Peyer's patch (tissue), 4 donors: ENCODE measurements around the gene PARD3B. TPM values are rescaled to one million over a fixed set of nuclear protein-coding genes. Genes with fewer than 3 reads are reported as not detected.

Experiments
- DNase-seq, 3 donors: peaks; one replicate each; pipeline ENCODE4 v3.0.0-alpha.2; 2017 to 2019
- H3K27ac ChIP-seq, 4 donors: fragments of 200-600 bp; sonication (generic); one replicate each; pipeline ENCODE4 v1.5.1; 2016 to 2019
- H3K27me3 ChIP-seq, 2 donors: fragments of 200-600 bp; sonication (generic); one replicate each; pipeline ENCODE4 v1.5.1; 2019
- H3K36me3 ChIP-seq, 3 donors: fragments of 200-600 bp; sonication (generic); one replicate each; pipeline ENCODE4 v1.5.1; 2016 to 2019
- H3K4me1 ChIP-seq, 4 donors: fragments of 200-600 bp; sonication (generic); one replicate each; pipeline ENCODE4 v1.5.1; 2016 to 2019
- H3K4me3 ChIP-seq, 4 donors: fragments of 200-600 bp; sonication (generic); 1 replicate in 3 of 4; 2 replicates in 1 of 4; pipeline ENCODE4 v1.5.1; 2016 to 2019; ENCODE audit warnings: mild to moderate bottlenecking in 1 of 4
- H3K9me3 ChIP-seq, 4 donors: fragments of 200-600 bp; sonication (generic); one replicate each; pipeline ENCODE4 v1.5.1; 2016 to 2019; ENCODE audit warnings: mild to moderate bottlenecking in 1 of 4
- CTCF ChIP-seq, 6 experiments: fragments of 450-650 bp in 4 of 6; fragments of 200-600 bp in 2 of 6; sonication (generic) in 1 of 6; IDR thresholded peaks; one replicate each; pipeline ENCODE4 v1.5.1; 2017 to 2019; ENCODE audit warnings: antibody characterized with exemption in 6 of 6, mild to moderate bottlenecking in 3 of 6, moderate library complexity in 1 of 6
- POLR2A ChIP-seq, 2 donors: fragments of 450-650 bp; IDR thresholded peaks; one replicate each; pipeline ENCODE4 v1.5.1; 2017; ENCODE audit warnings: antibody characterized with exemption in 2 of 2, mild to moderate bottlenecking in 2 of 2, moderate library complexity in 2 of 2
- total RNA-seq, 4 donors: library from RNA; depleted of rRNA; stranded (reverse); fragments of >200 nt; gene quantifications; one replicate each; pipeline ENCODE4 v1.1.0, GENCODE V29; 2016

The PARD3B gene
- total RNA-seq, 4 donors from 2014 or later: 19.6 to 52.0 (median 40.6) TPM

DNA sequence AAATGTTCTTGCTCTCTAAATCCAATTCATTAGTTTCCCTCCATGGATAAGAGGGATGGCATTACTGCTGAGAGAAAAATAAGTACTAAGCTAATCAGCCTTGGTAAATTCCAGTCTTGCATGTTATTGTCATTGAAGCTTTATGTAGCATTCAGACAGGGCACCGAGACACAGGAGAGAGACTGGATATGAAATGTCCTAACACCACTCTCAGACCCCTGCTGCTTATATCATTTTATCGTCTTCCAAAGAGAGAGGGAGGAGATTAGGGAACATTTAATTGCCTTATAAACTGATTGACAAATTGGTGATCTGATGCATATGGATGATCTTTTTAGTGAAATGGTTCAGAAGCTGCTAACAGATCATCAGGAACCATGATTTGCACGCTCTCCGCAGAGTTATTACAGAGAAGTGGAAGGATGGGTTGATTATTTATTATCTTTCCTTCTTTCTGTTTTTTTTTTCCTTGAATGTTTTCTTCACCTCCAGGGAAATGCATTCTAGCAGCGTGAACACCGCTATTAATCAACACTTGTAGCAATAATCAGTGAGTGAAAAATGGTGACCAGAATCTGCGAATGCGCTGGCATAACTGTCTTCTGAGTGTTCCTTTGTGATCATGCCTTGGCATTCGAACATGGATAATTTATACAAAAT, 986.3 kb downstream of the PARD3B start:
- H3K4me1 ChIP-seq: no peaks in the 10 kb centered on the region
- H3K36me3 ChIP-seq: no peaks in the 10 kb centered on the region
- TF ChIP-seq CTCF (IDR thresholded peaks at IDR 0.05) (no peak), POLR2A (IDR thresholded peaks at IDR 0.05) (no peak)
- no peaks in the 10 kb centered on the region for H3K27me3 ChIP-seq
- no peak for DNase-seq
- H3K27ac ChIP-seq: no peak overlapping the region
- no peaks in the 10 kb centered on the region for H3K9me3 ChIP-seq
- H3K4me3 ChIP-seq: no peak overlapping the region

DNA sequence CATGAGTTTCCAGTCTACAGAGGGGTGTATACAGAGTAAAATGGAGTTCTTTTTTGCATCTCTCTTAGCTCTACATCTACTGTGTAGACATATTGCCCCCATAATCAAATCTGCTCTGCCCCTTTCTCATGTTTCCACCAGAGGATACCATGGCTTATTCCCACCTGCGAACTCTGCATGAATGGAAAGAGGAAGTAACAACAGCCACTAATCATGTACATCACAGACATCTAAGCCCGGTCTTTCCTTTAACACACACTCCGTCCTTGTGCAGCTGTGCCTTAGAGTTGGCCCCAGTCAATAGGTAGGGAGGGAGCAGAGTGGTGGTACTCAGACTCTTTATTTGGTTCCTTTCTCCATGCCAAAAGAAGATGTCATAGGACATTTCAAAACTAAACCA, 989.7 kb downstream of the PARD3B start:
- TF ChIP-seq CTCF (IDR thresholded peaks at IDR 0.05): no peak
- no peak for TF ChIP-seq POLR2A (IDR thresholded peaks at IDR 0.05)
- Histone ChIP-seq H3K36me3 (no peaks in the 10 kb centered on the region), H3K27ac (no peak overlapping the region), H3K9me3 (no peaks in the 10 kb centered on the region), H3K27me3 (no peaks in the 10 kb centered on the region), H3K4me3 (no peak overlapping the region), H3K4me1 (no peaks in the 10 kb centered on the region)
- DNase-seq: no peak

- H3K36me3 ChIP-seq: no peaks in the 10 kb centered on the region
- TF ChIP-seq CTCF (IDR thresholded peaks at IDR 0.05) (no peak), POLR2A (IDR thresholded peaks at IDR 0.05) (no peak)
- no peaks in the 10 kb centered on the region for H3K27me3 ChIP-seq
- no peak overlapping the region for H3K27ac ChIP-seq
- DNase-seq: no peak
- no peak overlapping the region for H3K4me3 ChIP-seq
- no peaks in the 10 kb centered on the region for H3K4me1 ChIP-seq
- H3K9me3 ChIP-seq: no peaks in the 10 kb centered on the region
These were observed 994.3 kb downstream of the PARD3B start for GRCh38 chr2:205539603-205540002.

GRCh38 chr2:205540036-205540435, 994.8 kb downstream of the PARD3B start:
- no peak for TF ChIP-seq POLR2A (IDR thresholded peaks at IDR 0.05)
- TF ChIP-seq CTCF (IDR thresholded peaks at IDR 0.05): no peak
- H3K36me3 ChIP-seq: no peaks in the 10 kb centered on the region
- no peak overlapping the region for H3K27ac ChIP-seq
- H3K9me3 ChIP-seq: no peaks in the 10 kb centered on the region
- H3K4me1 ChIP-seq: no peaks in the 10 kb centered on the region
- no peak for DNase-seq
- no peaks in the 10 kb centered on the region for H3K27me3 ChIP-seq
- H3K4me3 ChIP-seq: no peak overlapping the region

DNA sequence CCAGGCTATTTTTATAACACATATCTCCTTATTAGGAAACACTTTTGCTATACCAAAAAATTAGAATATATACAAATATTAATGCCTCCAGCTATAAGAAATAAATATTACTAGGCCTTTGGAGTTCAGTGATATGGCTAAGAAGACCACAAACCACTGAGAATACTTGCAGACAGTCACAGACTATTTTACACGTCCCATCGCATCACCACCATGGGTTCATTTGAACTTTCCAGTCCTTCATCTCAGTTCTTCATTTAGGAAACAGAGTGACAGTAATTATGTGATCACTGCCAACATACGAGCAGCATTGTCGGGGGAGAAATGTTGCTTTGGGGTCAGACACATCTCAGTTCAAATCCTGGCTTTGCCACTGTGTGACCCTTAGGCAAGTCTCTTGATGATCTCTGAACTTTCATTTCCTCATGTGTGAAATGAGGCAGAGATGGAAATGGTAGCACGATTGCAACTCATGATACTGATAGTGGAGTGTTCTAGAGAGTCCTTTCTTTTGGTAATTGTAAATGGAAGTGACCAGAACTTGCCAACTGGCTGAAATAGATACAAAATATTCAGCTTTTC, 998.1 kb downstream of the PARD3B start:
- no peak overlapping the region for H3K4me3 ChIP-seq
- H3K27me3 ChIP-seq: no peaks in the 10 kb centered on the region
- TF ChIP-seq POLR2A (IDR thresholded peaks at IDR 0.05) (no peak), CTCF (IDR thresholded peaks at IDR 0.05) (no peak)
- DNase-seq: no peak
- no peaks in the 10 kb centered on the region for H3K4me1 ChIP-seq
- no peak overlapping the region for H3K27ac ChIP-seq
- no peaks in the 10 kb centered on the region for H3K9me3 ChIP-seq
- no peaks in the 10 kb centered on the region for H3K36me3 ChIP-seq
